HFF-Myc (cell line): Measurements from ENCODE around the gene KCNK4.
"Not testable (repeated sequence)": the region's sequence is repeated elsewhere in the genome, so short reads cannot be mapped to it uniquely, and the experiment has no call there.

Source experiments
- DNase-seq: peaks from one replicate; pipeline ENCODE4 v3.0.0-alpha.2; 2011; ENCODE audit warnings: low read depth; ENCODE audit errors: extremely low read depth
- H3K4me3 ChIP-seq: replicated peaks from 2 replicates; pipeline ENCODE4 v1.5.1; 2011; ENCODE audit warnings: low read depth, mild to moderate bottlenecking, control low read depth, low read length
- TF ChIP-seq, protein P1 (sequence below): IDR thresholded peaks from 2 replicates; pipeline ENCODE4 v1.5.1; 2012; ENCODE audit warnings: mild to moderate bottlenecking, low read depth, low read length, control low read depth; ENCODE audit errors: missing control alignments

KCNK4 gene

GRCh38 chr11:64320556-64320955 is 29.5 kb downstream of the KCNK4 start:
- DNase-seq = no peak
- H3K4me3 ChIP-seq = no peak overlapping the region
- TF ChIP-seq, protein P1, sequence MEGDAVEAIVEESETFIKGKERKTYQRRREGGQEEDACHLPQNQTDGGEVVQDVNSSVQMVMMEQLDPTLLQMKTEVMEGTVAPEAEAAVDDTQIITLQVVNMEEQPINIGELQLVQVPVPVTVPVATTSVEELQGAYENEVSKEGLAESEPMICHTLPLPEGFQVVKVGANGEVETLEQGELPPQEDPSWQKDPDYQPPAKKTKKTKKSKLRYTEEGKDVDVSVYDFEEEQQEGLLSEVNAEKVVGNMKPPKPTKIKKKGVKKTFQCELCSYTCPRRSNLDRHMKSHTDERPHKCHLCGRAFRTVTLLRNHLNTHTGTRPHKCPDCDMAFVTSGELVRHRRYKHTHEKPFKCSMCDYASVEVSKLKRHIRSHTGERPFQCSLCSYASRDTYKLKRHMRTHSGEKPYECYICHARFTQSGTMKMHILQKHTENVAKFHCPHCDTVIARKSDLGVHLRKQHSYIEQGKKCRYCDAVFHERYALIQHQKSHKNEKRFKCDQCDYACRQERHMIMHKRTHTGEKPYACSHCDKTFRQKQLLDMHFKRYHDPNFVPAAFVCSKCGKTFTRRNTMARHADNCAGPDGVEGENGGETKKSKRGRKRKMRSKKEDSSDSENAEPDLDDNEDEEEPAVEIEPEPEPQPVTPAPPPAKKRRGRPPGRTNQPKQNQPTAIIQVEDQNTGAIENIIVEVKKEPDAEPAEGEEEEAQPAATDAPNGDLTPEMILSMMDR = no peak

DNA sequence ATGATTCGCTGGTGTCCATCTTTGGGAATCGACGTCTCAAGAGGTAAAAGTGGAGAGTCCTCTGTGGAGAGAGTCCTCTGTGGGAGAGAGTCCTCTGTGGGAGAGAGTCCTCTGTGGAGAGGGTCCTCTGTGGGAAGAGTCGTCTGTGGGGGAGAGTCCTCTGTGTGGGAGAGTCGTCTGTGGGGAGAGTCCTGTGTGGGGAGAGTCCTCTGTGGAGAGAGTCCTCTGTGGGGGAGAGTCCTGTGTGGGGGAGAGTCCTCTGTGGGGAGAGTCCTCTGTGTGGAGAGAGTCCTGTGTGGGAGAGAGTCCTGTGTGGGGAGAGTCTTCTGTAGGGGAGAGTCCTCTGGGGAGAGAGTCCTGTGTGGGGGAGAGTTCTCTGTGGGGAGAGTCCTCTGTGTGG is 29.9 kb downstream of the KCNK4 start:
- H3K4me3 ChIP-seq = no peak overlapping the region
- TF ChIP-seq, protein P1 = no peak
- no peak for DNase-seq

GRCh38 chr11:64321533-64321932 is 30.4 kb downstream of the KCNK4 start:
- TF ChIP-seq, protein P1 = no peak
- no peak overlapping the region for H3K4me3 ChIP-seq
- DNase-seq = no peak

DNA sequence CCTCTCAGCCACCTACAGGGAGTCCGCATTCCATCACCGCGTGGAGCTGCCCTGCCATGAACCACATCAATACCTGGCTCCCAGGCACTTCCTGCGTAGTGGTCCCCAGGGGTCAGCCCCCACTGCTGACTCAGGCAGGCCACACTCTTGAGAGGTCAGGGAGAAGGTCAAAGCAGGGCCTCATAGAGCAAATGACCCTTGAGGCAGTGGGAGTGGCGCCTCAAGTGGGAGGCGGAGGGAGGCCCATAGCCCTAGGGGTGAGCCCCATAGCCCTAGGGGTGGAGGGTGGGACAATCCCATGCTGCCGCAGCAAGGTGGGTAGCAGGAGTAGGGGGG is 31.8 kb downstream of the KCNK4 start:
- H3K4me3 ChIP-seq = no peak overlapping the region
- TF ChIP-seq, protein P1 = no peak
- DNase-seq = no peak

DNA sequence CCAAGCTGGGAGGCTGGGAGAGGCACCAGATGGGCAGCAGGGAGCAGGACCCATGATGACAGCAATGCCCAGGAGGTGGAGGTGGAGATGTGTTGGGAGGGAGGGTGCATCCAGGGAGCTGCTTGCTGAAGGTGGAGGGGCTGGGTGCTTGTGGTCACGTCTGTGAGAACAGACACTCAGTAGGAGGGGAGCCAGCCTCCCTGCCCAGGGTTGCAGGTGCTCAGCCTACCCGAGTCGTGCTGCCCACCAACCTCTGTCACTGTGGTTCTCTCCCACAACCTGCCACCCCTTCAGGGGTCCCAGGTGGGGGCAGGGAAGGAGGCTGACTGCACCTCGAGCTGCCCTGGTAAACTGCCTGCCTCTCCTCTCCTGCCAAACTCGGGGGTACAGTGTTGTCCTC is 32.3 kb downstream of the KCNK4 start:
- TF ChIP-seq, protein P1 = no peak
- no peak for DNase-seq
- H3K4me3 ChIP-seq = no peak overlapping the region

DNA sequence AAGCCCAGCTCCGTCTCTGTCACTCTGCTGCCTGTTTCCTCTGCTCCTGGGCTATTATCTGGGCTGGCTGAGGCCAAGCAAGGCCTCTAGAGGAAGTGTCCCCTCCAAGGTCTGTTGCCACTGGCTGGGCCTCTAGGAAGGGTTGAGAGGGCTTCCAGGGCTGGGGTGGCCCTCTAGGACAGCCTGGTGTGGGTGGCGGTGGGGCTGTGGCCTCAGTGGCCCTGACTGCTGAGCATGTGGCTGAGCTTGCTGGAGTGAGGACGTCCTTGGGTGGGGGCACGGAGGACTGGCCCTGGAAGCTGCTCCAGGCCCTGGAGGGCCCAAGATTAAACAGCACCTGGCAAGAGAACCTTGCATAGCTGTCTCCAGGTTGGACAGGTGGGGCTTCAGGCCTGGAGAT is 32.9 kb downstream of the KCNK4 start:
- not testable (repeated sequence) for DNase-seq, H3K4me3 ChIP-seq

- H3K4me3 ChIP-seq = no peak overlapping the region
- TF ChIP-seq, protein P1 = no peak
- no peak for DNase-seq
Measured at GRCh38 chr11:64324692-64325469, 33.8 kb downstream of the KCNK4 start.
